ENCODE data around the gene LYSMD3. TPM values are rescaled to one million over a fixed set of nuclear protein-coding genes. Genes with fewer than 3 reads are reported as not detected.

LYSMD3 gene
- 9.4 and 9.8 TPM in 2 replicates for total RNA-seq

DNA sequence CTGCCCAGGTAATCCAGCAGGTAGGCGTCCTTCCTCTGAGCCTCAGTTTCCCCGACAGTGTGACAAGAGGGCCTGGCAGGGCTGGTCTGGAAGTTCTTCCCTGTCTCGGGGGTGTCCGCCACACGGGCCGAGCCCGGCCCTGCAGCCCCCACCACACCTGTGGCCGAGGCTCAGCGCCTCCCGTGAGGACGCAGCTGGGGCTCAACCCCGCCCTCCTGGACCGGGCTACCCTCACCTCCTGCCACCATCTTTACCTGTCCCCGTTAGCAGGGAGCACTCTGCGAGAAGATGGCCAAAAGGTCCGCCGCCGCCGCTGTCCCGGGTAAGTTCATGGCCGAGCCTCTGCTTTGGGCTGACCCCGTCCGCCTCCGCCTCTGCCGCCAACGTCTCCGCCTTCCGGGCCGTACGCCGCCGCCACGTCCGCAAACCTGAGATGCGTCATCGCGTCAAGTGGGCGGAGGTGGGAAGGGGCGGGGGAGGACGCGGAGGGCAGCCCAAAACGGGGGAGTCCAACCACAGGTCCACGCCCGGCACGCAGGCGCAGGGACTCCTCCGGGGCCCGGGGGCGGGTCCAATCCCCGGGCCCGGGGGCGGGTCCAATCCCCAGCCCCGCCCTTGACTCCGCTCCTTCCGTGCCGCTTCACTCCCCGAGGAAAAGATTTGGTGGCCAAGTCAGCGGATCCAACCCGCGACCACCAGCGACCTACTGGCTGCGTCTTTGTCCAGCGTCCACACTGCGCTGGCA lies at the start of gene LYSMD3:
TSS of gene LYSMD3 (minus strand) at position 391 of the 745 bp plus-strand sequence. CDS start 4,295 bp downstream, outside the sequence.

DNA sequence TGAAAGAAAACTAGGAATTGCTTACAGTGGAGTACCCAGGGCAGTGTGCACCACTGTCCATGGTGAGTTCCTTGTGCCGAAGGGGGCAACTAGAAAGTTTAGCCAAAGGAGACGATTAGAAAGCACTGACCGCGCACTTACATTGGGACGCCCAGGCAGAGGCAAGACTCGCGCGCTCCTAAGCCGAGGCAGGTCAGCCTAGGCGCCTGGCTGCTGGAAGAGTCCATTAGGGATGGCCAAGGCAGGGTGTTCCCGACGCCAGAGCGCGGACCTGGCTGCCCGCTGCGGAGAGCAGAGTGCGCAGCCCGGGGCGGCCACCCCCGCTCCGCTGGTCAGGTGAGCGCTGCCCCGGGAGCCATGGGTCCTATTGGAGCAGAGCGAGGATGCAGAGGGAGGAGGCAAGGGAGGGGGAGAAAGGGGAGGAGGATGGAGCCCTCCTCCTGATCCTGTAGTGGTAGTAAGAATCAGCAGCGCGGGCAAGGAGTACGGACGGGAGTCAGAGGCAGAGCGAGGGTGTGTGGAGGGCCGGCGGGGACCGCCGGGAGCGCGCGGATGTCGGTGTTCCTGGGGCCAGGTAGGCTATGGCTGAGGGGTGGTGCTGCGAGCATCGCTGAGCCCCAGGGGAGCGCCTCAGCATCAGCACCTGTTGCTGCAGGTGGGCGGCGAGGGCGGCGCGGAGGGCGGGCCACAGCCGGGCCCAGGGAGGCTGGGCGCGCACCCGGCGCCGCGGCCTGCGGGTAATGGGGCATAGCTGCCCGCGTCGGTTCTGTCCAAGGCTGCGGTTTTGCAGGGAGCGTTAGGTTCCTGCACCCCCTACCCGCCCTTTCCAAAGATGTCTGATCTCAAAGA lies 29.2 kb upstream of the LYSMD3 start, which contains the start of gene ADGRV1:
TSS of gene ADGRV1 (plus strand) at position 454 of the 849 bp plus-strand sequence. CDS start at position 553, 99 bp downstream.

DNA sequence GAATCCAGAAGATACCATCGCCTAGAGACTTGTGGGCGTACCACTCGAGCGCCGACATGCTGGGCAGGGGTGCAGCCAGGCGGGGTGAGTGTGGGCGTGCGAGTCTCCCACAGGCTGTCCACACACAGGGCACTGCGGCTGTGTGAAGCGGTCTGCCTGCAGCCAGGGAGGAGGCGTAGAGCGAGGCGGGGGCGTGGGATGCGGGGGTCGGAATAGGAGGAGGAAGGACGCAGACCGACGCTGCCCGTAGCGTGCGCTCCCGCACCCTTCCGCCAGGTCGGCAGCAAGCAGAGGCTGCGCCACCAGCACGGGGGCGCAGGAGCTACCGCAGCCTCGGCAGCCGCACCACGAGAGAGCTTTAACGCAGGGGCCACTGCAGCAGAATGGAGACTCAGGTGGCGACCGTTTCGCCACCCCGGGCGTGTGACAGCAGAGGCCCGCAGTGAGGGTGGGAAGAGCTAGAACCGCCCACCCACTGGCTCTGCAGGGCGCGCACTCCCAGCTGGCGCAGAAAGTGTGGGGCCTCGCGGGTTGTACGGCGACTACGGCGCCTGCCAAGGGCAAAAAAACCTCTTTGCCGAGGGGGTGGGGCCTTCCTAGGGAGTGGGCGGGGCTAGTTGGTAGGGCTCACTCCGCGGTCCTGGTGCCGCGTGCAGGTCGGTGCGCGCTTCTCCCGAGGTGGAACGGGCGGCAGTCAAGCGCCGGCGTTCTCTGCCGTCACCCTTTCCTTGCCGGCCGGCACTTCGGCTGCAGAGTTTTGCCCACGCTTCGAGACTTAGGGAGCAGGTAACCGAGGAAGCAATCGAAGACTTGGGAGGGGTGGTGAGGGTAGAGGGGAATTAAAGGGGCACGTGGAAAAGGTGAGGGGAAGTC lies 54.9 kb downstream of the LYSMD3 start, which contains the start of the genes MBLAC2 and POLR3G:
TSS of gene MBLAC2 (minus strand) at position 537 of the 873 bp plus-strand sequence. CDS start at position 58, 479 bp downstream.
TSS of gene POLR3G (plus strand) at position 630 of the 873 bp plus-strand sequence. CDS start 10,704 bp downstream, outside the sequence.

Other genes with a start within 250 kb of the LYSMD3 start
- 12.2 and 20.5 TPM in 2 replicates for gene CETN3, start 119.8 kb downstream of the LYSMD3 start, total RNA-seq
- 2.7 and 3.3 TPM in 2 replicates for gene MBLAC2, start 54.8 kb downstream of the LYSMD3 start, total RNA-seq
- 14.6 and 20.2 TPM in 2 replicates for gene POLR3G, start 54.7 kb downstream of the LYSMD3 start, total RNA-seq
- gene ADGRV1, start 29.2 kb upstream of the LYSMD3 start, total RNA-seq, result 0.17 TPM in 1 of 2 replicates, not detected in the other

Measured in bronchus fibroblast of lung (primary cell).